ENCODE measurements around the gene DDR1. TPM values are rescaled to one million over a fixed set of nuclear protein-coding genes. Genes with fewer than 3 reads are reported as not detected.

DDR1 gene
- total RNA-seq, 1 donor from 2014 or later, result 80.9 TPM

DNA sequence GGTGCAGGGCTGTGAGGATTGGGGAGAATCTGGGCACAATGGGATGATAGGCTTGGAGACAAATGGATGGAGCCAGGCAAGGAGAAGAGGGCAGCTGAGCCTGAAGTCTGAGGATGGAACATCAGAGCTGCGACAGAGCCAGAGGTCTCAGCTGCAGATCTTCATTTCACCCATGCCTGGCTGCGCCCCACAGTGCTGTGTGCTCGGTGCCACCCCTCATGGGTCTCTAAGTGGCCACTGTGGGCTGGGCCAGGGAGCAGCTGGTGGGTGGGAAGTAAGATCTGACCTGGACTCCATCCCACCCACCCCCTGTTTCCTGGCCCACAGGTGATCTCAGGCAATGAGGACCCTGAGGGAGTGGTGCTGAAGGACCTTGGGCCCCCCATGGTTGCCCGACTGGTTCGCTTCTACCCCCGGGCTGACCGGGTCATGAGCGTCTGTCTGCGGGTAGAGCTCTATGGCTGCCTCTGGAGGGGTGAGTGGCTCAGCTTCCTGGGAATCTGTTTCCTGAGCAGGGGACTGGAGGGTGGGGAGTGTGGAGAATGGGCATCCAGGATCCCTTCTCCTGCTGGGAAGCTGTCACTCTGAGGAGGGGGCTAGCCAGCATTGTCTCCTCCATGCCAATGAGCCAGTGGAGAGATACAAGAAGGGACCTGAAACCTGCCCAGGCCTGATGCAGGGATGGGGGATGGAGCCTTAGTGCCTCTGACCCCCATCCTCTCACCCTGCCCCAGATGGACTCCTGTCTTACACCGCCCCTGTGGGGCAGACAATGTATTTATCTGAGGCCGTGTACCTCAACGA lies 6.5 kb downstream of the DDR1 start:
- intact Hi-C loops (cut with DNase I), result no loop called here
- H3K36me3 ChIP-seq, result peaks cover 61% of the 10 kb centered on the region
- no peaks in the 10 kb centered on the region for H3K27me3 ChIP-seq (ENCODE audit: low read depth)
- H3K4me1 ChIP-seq, result peaks cover 16% of the 10 kb centered on the region
- TF ChIP-seq, protein P1, sequence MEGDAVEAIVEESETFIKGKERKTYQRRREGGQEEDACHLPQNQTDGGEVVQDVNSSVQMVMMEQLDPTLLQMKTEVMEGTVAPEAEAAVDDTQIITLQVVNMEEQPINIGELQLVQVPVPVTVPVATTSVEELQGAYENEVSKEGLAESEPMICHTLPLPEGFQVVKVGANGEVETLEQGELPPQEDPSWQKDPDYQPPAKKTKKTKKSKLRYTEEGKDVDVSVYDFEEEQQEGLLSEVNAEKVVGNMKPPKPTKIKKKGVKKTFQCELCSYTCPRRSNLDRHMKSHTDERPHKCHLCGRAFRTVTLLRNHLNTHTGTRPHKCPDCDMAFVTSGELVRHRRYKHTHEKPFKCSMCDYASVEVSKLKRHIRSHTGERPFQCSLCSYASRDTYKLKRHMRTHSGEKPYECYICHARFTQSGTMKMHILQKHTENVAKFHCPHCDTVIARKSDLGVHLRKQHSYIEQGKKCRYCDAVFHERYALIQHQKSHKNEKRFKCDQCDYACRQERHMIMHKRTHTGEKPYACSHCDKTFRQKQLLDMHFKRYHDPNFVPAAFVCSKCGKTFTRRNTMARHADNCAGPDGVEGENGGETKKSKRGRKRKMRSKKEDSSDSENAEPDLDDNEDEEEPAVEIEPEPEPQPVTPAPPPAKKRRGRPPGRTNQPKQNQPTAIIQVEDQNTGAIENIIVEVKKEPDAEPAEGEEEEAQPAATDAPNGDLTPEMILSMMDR (IDR thresholded peaks at IDR 0.05), result no peak
- H3K9me3 ChIP-seq, result no peaks in the 10 kb centered on the region
- no peak overlapping the region for H3K4me3 ChIP-seq
- DNase-seq, result no peak
- no peak overlapping the region for H3K27ac ChIP-seq
- no peak for ATAC-seq

- intact Hi-C loops (cut with DNase I), result no loop called here
- H3K27ac ChIP-seq, result no peak overlapping the region
- no peak for ATAC-seq
- peaks cover 10% of the 10 kb centered on the region for H3K4me1 ChIP-seq
- peaks cover 66% of the 10 kb centered on the region for H3K36me3 ChIP-seq
- TF ChIP-seq, protein P1 (IDR thresholded peaks at IDR 0.05), result no peak
- H3K9me3 ChIP-seq, result no peaks in the 10 kb centered on the region
- H3K4me3 ChIP-seq, result no peak overlapping the region
- DNase-seq, result no peak
- H3K27me3 ChIP-seq (ENCODE audit: low read depth), result no peaks in the 10 kb centered on the region
Measured at GRCh38 chr6:30891450-30891723, 7.1 kb downstream of the DDR1 start.

DNA sequence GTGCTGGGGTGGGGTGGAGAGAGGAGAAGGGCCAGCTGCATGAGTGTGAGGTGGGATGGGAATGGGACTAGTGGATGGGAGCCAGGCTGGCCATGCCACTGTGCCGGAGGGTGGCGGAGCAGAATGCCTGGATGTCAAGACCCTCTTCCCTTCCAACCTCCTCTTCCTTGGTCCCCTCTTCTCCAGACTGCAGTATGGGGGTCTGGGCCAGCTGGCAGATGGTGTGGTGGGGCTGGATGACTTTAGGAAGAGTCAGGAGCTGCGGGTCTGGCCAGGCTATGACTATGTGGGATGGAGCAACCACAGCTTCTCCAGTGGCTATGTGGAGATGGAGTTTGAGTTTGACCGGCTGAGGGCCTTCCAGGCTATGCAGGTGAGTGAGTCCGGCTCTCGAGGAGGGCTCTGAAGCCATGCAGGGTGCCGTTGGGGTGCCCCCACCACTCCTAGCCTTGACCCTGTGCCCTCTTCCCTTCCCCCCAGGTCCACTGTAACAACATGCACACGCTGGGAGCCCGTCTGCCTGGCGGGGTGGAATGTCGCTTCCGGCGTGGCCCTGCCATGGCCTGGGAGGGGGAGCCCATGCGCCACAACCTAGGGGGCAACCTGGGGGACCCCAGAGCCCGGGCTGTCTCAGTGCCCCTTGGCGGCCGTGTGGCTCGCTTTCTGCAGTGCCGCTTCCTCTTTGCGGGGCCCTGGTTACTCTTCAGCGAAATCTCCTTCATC lies 7.7 kb downstream of the DDR1 start:
- intact Hi-C loops (cut with DNase I), result no loop called here

DNA sequence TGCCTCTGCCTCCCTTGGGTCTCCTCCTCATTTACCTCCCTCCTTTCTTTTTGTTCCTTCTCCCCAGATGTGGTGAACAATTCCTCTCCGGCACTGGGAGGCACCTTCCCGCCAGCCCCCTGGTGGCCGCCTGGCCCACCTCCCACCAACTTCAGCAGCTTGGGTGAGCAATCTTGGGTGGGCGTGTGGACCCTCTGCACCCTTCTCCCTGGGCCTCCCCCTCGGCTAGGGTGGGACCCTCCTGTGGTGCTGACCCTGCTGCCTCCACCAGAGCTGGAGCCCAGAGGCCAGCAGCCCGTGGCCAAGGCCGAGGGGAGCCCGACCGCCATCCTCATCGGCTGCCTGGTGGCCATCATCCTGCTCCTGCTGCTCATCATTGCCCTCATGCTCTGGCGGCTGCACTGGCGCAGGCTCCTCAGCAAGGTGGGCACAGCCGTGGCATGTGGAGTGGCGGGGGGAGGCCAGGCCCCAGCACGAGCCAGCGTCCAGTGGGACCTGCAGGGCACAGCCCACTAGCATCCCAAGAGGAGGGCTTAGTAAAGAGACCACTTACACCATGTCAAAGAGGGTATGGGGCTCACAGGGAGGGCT lies 8.8 kb downstream of the DDR1 start:
- DNase-seq, result no peak
- no peaks in the 10 kb centered on the region for H3K27me3 ChIP-seq (ENCODE audit: low read depth)
- H3K36me3 ChIP-seq, result peaks cover 76% of the 10 kb centered on the region
- no peak overlapping the region for H3K4me3 ChIP-seq
- H3K4me1 ChIP-seq, result no peaks in the 10 kb centered on the region
- intact Hi-C loops (cut with DNase I), result no loop called here
- H3K9me3 ChIP-seq, result no peaks in the 10 kb centered on the region
- ATAC-seq, result no peak
- TF ChIP-seq, protein P1 (IDR thresholded peaks at IDR 0.05), result no peak
- H3K27ac ChIP-seq, result no peak overlapping the region

More for the DNA sequence above, 7.7 kb downstream of the DDR1 start:
- TF ChIP-seq, protein P1 (IDR thresholded peaks at IDR 0.05), result no peak
- peaks cover 5% of the 10 kb centered on the region for H3K4me1 ChIP-seq
- DNase-seq (no peak), ATAC-seq (no peak)
- H3K27me3 ChIP-seq (ENCODE audit: low read depth), result no peaks in the 10 kb centered on the region
- H3K9me3 ChIP-seq, result no peaks in the 10 kb centered on the region
- no peak overlapping the region for H3K27ac ChIP-seq
- no peak overlapping the region for H3K4me3 ChIP-seq
- peaks cover 66% of the 10 kb centered on the region for H3K36me3 ChIP-seq

DNA sequence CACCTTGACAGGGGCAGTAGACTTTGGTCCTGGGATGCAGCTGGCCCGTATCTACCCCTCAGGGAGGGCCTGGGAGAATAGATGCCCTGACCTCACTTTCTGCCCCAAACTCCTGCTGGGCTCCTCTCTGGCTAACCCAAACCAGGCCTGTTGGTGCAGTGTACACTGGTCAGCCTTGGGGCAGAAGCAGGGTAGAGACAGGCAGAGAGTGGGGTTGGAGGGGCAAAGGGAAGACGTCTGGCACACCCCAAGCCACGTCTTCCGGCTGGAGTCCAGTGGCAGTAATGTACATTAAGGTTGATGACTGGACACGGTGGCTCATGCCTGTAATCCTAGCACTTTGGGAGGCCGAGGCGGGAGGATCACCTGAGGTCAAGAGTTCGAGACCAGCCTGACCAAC lies 9.3 kb downstream of the DDR1 start:
- no peak for DNase-seq
- ATAC-seq, result no peak
- Histone ChIP-seq H3K27me3 (ENCODE audit: low read depth) (no peaks in the 10 kb centered on the region), H3K4me1 (no peaks in the 10 kb centered on the region), H3K9me3 (no peaks in the 10 kb centered on the region), H3K36me3 (peaks cover 80% of the 10 kb centered on the region), H3K27ac (no peak overlapping the region), H3K4me3 (no peak overlapping the region)
- TF ChIP-seq, protein P1 (IDR thresholded peaks at IDR 0.05), result no peak
- intact Hi-C loops (cut with DNase I), result no loop called here

Measured in lower lobe of right lung (tissue), 2 donors.